ENCODE measurements around the gene ZEB2. TPM values are rescaled to one million over a fixed set of nuclear protein-coding genes. Genes with fewer than 3 reads are reported as not detected.

ZEB2 gene
- total and polyA plus RNA-seq, 7 donors = 8.1 to 70.6 (median 51.0) TPM

GRCh38 chr2:144479659-144480058 is 40.3 kb downstream of the ZEB2 start:
- Histone ChIP-seq H3K4me3 (no peak overlapping the region), H3K9me3 (no peaks in the 10 kb centered on the region), H3K27me3 (no peaks in the 10 kb centered on the region), H3K36me3 (no peaks in the 10 kb centered on the region), H3K27ac (no peak overlapping the region), H3K4me1 (peaks cover 0 to 8% (median 2%) of the 10 kb centered on the region in 4 donors)
- WGBS, 2 donors = 66 to 68% methylated on average over 8 of the region's 8 CpGs
- TF ChIP-seq POLR2A (IDR thresholded peaks at IDR 0.05) (no peak), POLR2AphosphoS5 (IDR thresholded peaks at IDR 0.05) (no peak), EP300 (IDR thresholded peaks at IDR 0.05) (no peak)
- TF ChIP-seq, protein P1, sequence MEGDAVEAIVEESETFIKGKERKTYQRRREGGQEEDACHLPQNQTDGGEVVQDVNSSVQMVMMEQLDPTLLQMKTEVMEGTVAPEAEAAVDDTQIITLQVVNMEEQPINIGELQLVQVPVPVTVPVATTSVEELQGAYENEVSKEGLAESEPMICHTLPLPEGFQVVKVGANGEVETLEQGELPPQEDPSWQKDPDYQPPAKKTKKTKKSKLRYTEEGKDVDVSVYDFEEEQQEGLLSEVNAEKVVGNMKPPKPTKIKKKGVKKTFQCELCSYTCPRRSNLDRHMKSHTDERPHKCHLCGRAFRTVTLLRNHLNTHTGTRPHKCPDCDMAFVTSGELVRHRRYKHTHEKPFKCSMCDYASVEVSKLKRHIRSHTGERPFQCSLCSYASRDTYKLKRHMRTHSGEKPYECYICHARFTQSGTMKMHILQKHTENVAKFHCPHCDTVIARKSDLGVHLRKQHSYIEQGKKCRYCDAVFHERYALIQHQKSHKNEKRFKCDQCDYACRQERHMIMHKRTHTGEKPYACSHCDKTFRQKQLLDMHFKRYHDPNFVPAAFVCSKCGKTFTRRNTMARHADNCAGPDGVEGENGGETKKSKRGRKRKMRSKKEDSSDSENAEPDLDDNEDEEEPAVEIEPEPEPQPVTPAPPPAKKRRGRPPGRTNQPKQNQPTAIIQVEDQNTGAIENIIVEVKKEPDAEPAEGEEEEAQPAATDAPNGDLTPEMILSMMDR (IDR thresholded peaks at IDR 0.05) = no peak
- intact Hi-C loops (cut with DNase I) = no loop called here
- DNase-seq = no peak

DNA sequence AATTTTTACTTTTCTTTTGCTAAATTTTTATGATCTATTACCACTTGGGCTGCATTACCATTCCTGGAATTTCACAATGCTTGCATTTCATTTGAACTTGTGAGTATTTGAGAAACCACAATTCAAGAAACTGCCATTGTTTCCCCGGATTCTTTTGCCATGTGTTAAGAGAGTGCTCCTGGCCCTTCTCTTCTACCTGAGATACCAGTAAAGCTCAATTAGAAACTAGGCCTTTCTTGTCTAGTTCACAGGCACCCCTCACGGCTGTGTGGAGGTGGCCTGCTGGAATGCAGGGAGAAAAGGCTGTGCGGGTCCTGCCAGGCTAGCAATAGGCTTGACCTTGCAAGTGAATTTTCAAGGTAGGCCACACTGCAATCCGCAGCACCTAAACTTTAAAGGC is 40.8 kb downstream of the ZEB2 start:
- no peaks in the 10 kb centered on the region for H3K9me3 ChIP-seq
- TF ChIP-seq POLR2AphosphoS5 (IDR thresholded peaks at IDR 0.05) (no peak), POLR2A (IDR thresholded peaks at IDR 0.05) (no peak), EP300 (IDR thresholded peaks at IDR 0.05) (no peak)
- TF ChIP-seq, protein P1 (IDR thresholded peaks at IDR 0.05) = no peak
- H3K4me3 ChIP-seq = no peak overlapping the region
- H3K27me3 ChIP-seq = no peaks in the 10 kb centered on the region
- DNase-seq = no peak
- no peaks in the 10 kb centered on the region for H3K36me3 ChIP-seq
- peak overlapping the region in 1 of 4 donors; percentile 17 for H3K27ac ChIP-seq
- 77 to 80% methylated on average over 4 of the region's 4 CpGs for WGBS, 2 donors
- intact Hi-C loops (cut with DNase I) = no loop called here
- H3K4me1 ChIP-seq = peaks cover 0 to 8% (median 0%) of the 10 kb centered on the region in 4 donors

DNA sequence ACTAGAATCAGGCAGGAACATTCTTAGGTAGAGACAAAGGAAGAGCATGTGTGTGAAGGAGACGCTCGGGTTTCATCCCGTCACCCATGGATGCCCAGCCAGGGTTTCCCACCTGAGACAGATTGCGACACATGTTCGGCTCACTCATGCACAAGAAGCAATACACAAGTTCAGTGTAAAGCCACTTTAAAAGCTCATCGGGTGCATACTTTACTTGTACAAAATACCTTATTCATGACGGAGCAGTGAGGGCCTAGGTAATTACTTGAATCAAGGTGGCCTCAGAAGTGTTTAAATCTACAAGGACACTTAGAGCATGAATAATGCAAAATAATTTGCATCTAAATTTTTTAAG is 42.0 kb downstream of the ZEB2 start:
- WGBS, 2 donors = 81% methylated on average over 7 of the region's 7 CpGs
- Histone ChIP-seq H3K4me3 (no peak overlapping the region), H3K27ac (no peak overlapping the region), H3K9me3 (no peaks in the 10 kb centered on the region), H3K4me1 (peaks cover 0 to 8% (median 0%) of the 10 kb centered on the region in 4 donors), H3K36me3 (no peaks in the 10 kb centered on the region), H3K27me3 (no peaks in the 10 kb centered on the region)
- TF ChIP-seq EP300 (IDR thresholded peaks at IDR 0.05) (no peak), POLR2A (IDR thresholded peaks at IDR 0.05) (no peak), POLR2AphosphoS5 (IDR thresholded peaks at IDR 0.05) (no peak)
- TF ChIP-seq, protein P1 (IDR thresholded peaks at IDR 0.05) = no peak
- intact Hi-C loops (cut with DNase I) = no loop called here
- no peak for DNase-seq

GRCh38 chr2:144477281-144477956 is 42.5 kb downstream of the ZEB2 start:
- Histone ChIP-seq H3K27me3 (no peaks in the 10 kb centered on the region), H3K27ac (no peak overlapping the region), H3K9me3 (no peaks in the 10 kb centered on the region), H3K4me3 (no peak overlapping the region), H3K4me1 (peaks cover 0 to 8% (median 0%) of the 10 kb centered on the region in 4 donors), H3K36me3 (no peaks in the 10 kb centered on the region)
- no peak for DNase-seq
- intact Hi-C loops (cut with DNase I) = no loop called here
- TF ChIP-seq EP300 (IDR thresholded peaks at IDR 0.05) (no peak), POLR2A (IDR thresholded peaks at IDR 0.05) (no peak), POLR2AphosphoS5 (IDR thresholded peaks at IDR 0.05) (no peak)
- TF ChIP-seq, protein P1 (IDR thresholded peaks at IDR 0.05) = no peak
- WGBS, 2 donors = 66% methylated on average over 4 of the region's 4 CpGs

- no peaks in the 10 kb centered on the region for H3K36me3 ChIP-seq
- no peak for TF ChIP-seq POLR2A (IDR thresholded peaks at IDR 0.05)
- TF ChIP-seq POLR2AphosphoS5 (IDR thresholded peaks at IDR 0.05) = no peak
- TF ChIP-seq, protein P1 (IDR thresholded peaks at IDR 0.05) = no peak
- no peak for TF ChIP-seq EP300 (IDR thresholded peaks at IDR 0.05)
- intact Hi-C loops (cut with DNase I) = no loop called here
- H3K9me3 ChIP-seq = no peaks in the 10 kb centered on the region
- no peak overlapping the region for H3K27ac ChIP-seq
- no peak overlapping the region for H3K4me3 ChIP-seq
- 82 to 93% methylated on average over 1 of the region's 1 CpG for WGBS, 2 donors
- H3K4me1 ChIP-seq = peaks cover 0 to 8% (median 0%) of the 10 kb centered on the region in 4 donors
- DNase-seq = no peak
- H3K27me3 ChIP-seq = no peaks in the 10 kb centered on the region
Measured at GRCh38 chr2:144476682-144477081, 43.2 kb downstream of the ZEB2 start.

Measured in sigmoid colon (tissue), 7 donors.